Measurements from ENCODE around the gene BCAS3. TPM values are rescaled to one million over a fixed set of nuclear protein-coding genes. Genes with fewer than 3 reads are reported as not detected.
A peak's percentile ranks its signal among the peaks of the same experiment; 100 is the strongest.

Gene BCAS3
- total and polyA plus RNA-seq, 12 donors, result 6.1 to 21.8 (median 17.2) TPM

GRCh38 chr17:61279476-61280145 lies 602.0 kb downstream of the BCAS3 start:
- peaks cover 0 to 20% (median 9%) of the 10 kb centered on the region in 9 donors for H3K4me1 ChIP-seq
- DNase-seq (peak in 1 of 2 donors; percentile 27), ATAC-seq (peak in 7 of 8 donors; percentile 76 to 88 (median 79))
- no peak overlapping the region for H3K4me3 ChIP-seq
- H3K27ac ChIP-seq, result peak overlapping the region in 6 of 10 donors; percentile 1 to 57 (median 32)
- H3K27me3 ChIP-seq, result no peaks in the 10 kb centered on the region
- H3K36me3 ChIP-seq, result no peaks in the 10 kb centered on the region
- 80 to 93% methylated on average over 1 of the region's 1 CpG for WGBS, 2 donors
- intact Hi-C loops (cut with DNase I), result no loop called here
- H3K9me3 ChIP-seq, result no peaks in the 10 kb centered on the region
- TF ChIP-seq CTCF (IDR thresholded peaks at IDR 0.05), result no peak

- intact Hi-C loops (cut with DNase I), result no loop called here
- no peak overlapping the region for H3K4me3 ChIP-seq
- no peak for ATAC-seq
- no peaks in the 10 kb centered on the region for H3K9me3 ChIP-seq
- TF ChIP-seq CTCF (IDR thresholded peaks at IDR 0.05), result no peak
- H3K36me3 ChIP-seq, result no peaks in the 10 kb centered on the region
- peak overlapping the region in 4 of 10 donors; percentile 5 to 57 (median 48) for H3K27ac ChIP-seq
- H3K4me1 ChIP-seq, result peaks cover 0 to 20% (median 9%) of the 10 kb centered on the region in 9 donors
- no peak for DNase-seq
- H3K27me3 ChIP-seq, result no peaks in the 10 kb centered on the region
Measured at GRCh38 chr17:61280338-61280737, 602.7 kb downstream of the BCAS3 start.

- ATAC-seq (no peak), DNase-seq (no peak)
- H3K4me1 ChIP-seq, result peaks cover 0 to 24% (median 10%) of the 10 kb centered on the region in 9 donors
- H3K27ac ChIP-seq, result peak overlapping the region in 1 of 10 donors; percentile 54
- H3K4me3 ChIP-seq, result no peak overlapping the region
- 93 to 94% methylated on average over 3 of the region's 3 CpGs for WGBS, 2 donors
- intact Hi-C loops (cut with DNase I), result no loop called here
- H3K36me3 ChIP-seq, result no peaks in the 10 kb centered on the region
- H3K27me3 ChIP-seq, result no peaks in the 10 kb centered on the region
- no peak for TF ChIP-seq CTCF (IDR thresholded peaks at IDR 0.05)
- H3K9me3 ChIP-seq, result no peaks in the 10 kb centered on the region
Measured at GRCh38 chr17:61280851-61281250, 603.2 kb downstream of the BCAS3 start.

GRCh38 chr17:61282377-61282776 lies 604.7 kb downstream of the BCAS3 start:
- no peak overlapping the region for H3K27ac ChIP-seq
- no peaks in the 10 kb centered on the region for H3K27me3 ChIP-seq
- H3K9me3 ChIP-seq, result no peaks in the 10 kb centered on the region
- H3K4me3 ChIP-seq, result no peak overlapping the region
- ATAC-seq, result no peak
- intact Hi-C loops (cut with DNase I), result no loop called here
- H3K36me3 ChIP-seq, result no peaks in the 10 kb centered on the region
- WGBS, 2 donors, result 75 to 78% methylated on average over 3 of the region's 3 CpGs
- peaks cover 0 to 36% (median 15%) of the 10 kb centered on the region in 9 donors for H3K4me1 ChIP-seq
- TF ChIP-seq CTCF (IDR thresholded peaks at IDR 0.05), result no peak
- DNase-seq, result no peak

Measured in heart right ventricle (tissue), 16 donors.